ENCODE results near the gene B3GLCT. TPM values are rescaled to one million over a fixed set of nuclear protein-coding genes. Genes with fewer than 3 reads are reported as not detected.

B3GLCT gene
- total and polyA plus RNA-seq, 10 of the 15 experiments (the other 5 are each of a cell fraction or from before 2014, with no cell fraction given), result 0.07 to 0.89 (median 0.25) TPM

GRCh38 chr13:31162151-31163008 lies 37.4 kb upstream of the B3GLCT start (continued):
- TF ChIP-seq PKNOX1 (IDR thresholded peaks at IDR 0.05) (peak; percentile 4), RELB (IDR thresholded peaks at IDR 0.05; ENCODE audit: low read depth) (peak; percentile 73; the same call in 1 of the 2 replicates), BHLHE40 (IDR thresholded peaks at IDR 0.05; ENCODE audit: borderline replicate concordance in 1 of 2, low read depth in 2 of 2, low read length in 1 of 2) (no peak), MEF2B (IDR thresholded peaks at IDR 0.05; ENCODE audit: partially characterized antibody, poor library complexity, severe bottlenecking) (peak; percentile 11), E2F8 (IDR thresholded peaks at IDR 0.05; ENCODE audit: low read depth, partially characterized antibody) (no peak), RELA (IDR thresholded peaks at IDR 0.05; ENCODE audit: borderline replicate concordance, partially characterized antibody) (no peak), RAD51 (IDR thresholded peaks at IDR 0.05) (peak; percentile 1; the same call in 1 of the 2 replicates), MEF2A (IDR thresholded peaks at IDR 0.05; ENCODE audit: insufficient read depth, low read depth, low read length) (0 out of 2 replicates have a peak, but pooled peaks have one; percentile 19), TARDBP (IDR thresholded peaks at IDR 0.05; ENCODE audit: borderline replicate concordance) (peak; percentile 93), ZNF207 (IDR thresholded peaks at IDR 0.05; ENCODE audit: borderline replicate concordance) (peak; percentile 76; the same call in 1 of the 2 replicates), KLF5 (IDR thresholded peaks at IDR 0.05; ENCODE audit: partially characterized antibody) (no peak), YBX1 (IDR thresholded peaks at IDR 0.05) (no peak), ETV6 (conservative IDR thresholded peaks at IDR 0.05 in 1 of 2, IDR thresholded peaks at IDR 0.05 in 1 of 2; ENCODE audit: borderline replicate concordance in 1 of 2, low read depth in 1 of 2) (no peak; a peak in 1 of 4 replicates), SP1 (IDR thresholded peaks at IDR 0.05; ENCODE audit: low read depth, low read length) (peak; percentile 7), GABPA (IDR thresholded peaks at IDR 0.05; ENCODE audit: low read depth) (peak; percentile 68), LARP7 (IDR thresholded peaks at IDR 0.05) (peak; percentile 26; the same call in 1 of the 2 replicates), IRF5 (IDR thresholded peaks at IDR 0.05; ENCODE audit: borderline replicate concordance) (peak; percentile 86), PML (IDR thresholded peaks at IDR 0.05; ENCODE audit: low read length) (peak; percentile 57; the same call in 1 of the 2 replicates), FOXK2 (IDR thresholded peaks at IDR 0.05) (peak; percentile 24; the same call in 1 of the 2 replicates), HCFC1 (IDR thresholded peaks at IDR 0.05; ENCODE audit: low read length) (peak; percentile 99), NR2C1 (IDR thresholded peaks at IDR 0.05) (peak; percentile 59), BRCA1 (IDR thresholded peaks at IDR 0.05; ENCODE audit: low read depth, low read length) (peak; percentile 93), PAX5 (IDR thresholded peaks at IDR 0.05; ENCODE audit: borderline replicate concordance, low read depth, low read length) (peak; percentile 56; the same call in 1 of the 2 replicates)
